Bronchial epithelial cell (primary cell): ENCODE measurements around the gene KRT74. TPM values are rescaled to one million over a fixed set of nuclear protein-coding genes. Genes with fewer than 3 reads are reported as not detected.

Source experiments
- DNase-seq: peaks from one replicate; pipeline ENCODE4 v3.0.0-alpha.2; 2010; ENCODE audit warnings: low read depth
- FAIRE-seq: peaks from 2 replicates; lab custom pipeline; 2011; peaks lifted over from hg19 to GRCh38; lab: Jason Lieb, UNC
- H3K27me3 ChIP-seq: 2 replicates; pipeline ENCODE4 v1.5.1; 2011; ENCODE audit warnings: low read length; ENCODE audit not compliant: control insufficient read depth, insufficient read depth
- H3K36me3 ChIP-seq: 2 replicates; pipeline ENCODE4 v1.5.1; 2011; ENCODE audit warnings: low read length; ENCODE audit not compliant: control insufficient read depth, insufficient read depth
- H3K4me3 ChIP-seq: 2 replicates; pipeline ENCODE4 v1.5.1; 2011; ENCODE audit warnings: mild to moderate bottlenecking, low read depth, low read length, control low read depth
- CTCF ChIP-seq: IDR thresholded peaks from 2 replicates; pipeline ENCODE4 v1.5.1; 2011; ENCODE audit warnings: mild to moderate bottlenecking, moderate library complexity, low read length, control low read depth, inconsistent platforms; ENCODE audit not compliant: insufficient read depth, severe bottlenecking
- total RNA-seq: library from RNA; depleted of rRNA; stranded (reverse); fragments of >200 nt; gene quantifications from 2 replicates; pipeline ENCODE4 v1.2.1, GENCODE V29; 2014

The KRT74 gene
- total RNA-seq, 1 donor from 2014 or later, result not detected

- H3K36me3 ChIP-seq, result peaks cover 10% of the 10 kb centered on the region
- no peak for FAIRE-seq
- no peak for TF ChIP-seq CTCF
- DNase-seq, result peak; percentile 74
- no peak overlapping the region for H3K4me3 ChIP-seq
- no peaks in the 10 kb centered on the region for H3K27me3 ChIP-seq
These were observed 49.8 kb downstream of the KRT74 start for GRCh38 chr12:52523824-52524223.

GRCh38 chr12:52522346-52523011 is 51.2 kb downstream of the KRT74 start:
- Histone ChIP-seq H3K36me3 (peaks cover 18% of the 10 kb centered on the region), H3K4me3 (peak overlapping the region; percentile 11), H3K27me3 (no peaks in the 10 kb centered on the region)
- peak; percentile 96 for DNase-seq
- FAIRE-seq, result peak; percentile 98
- TF ChIP-seq CTCF, result no peak

- no peak for TF ChIP-seq CTCF
- Histone ChIP-seq H3K36me3 (peaks cover 24% of the 10 kb centered on the region), H3K4me3 (peak overlapping the region; percentile 11), H3K27me3 (no peaks in the 10 kb centered on the region)
- FAIRE-seq (no peak), DNase-seq (peak; percentile 93)
These were observed 51.9 kb downstream of the KRT74 start for GRCh38 chr12:52521568-52522266.

GRCh38 chr12:52521175-52521567 is 52.5 kb downstream of the KRT74 start:
- Histone ChIP-seq H3K27me3 (no peaks in the 10 kb centered on the region), H3K4me3 (peak overlapping the region; percentile 56), H3K36me3 (peaks cover 26% of the 10 kb centered on the region)
- FAIRE-seq (peak; percentile 96), DNase-seq (peak; percentile 98)
- TF ChIP-seq CTCF, result no peak

GRCh38 chr12:52519826-52520662 is 53.6 kb downstream of the KRT74 start, which contains the start of gene KRT5:
TSS of gene KRT5 (minus strand) at chr12:52520394. CDS start at chr12:52520296, 98 bp downstream.
- Histone ChIP-seq H3K4me3 (peak within 1 kb of the TSS; percentile 56), H3K36me3 (peaks cover 26% of the 10 kb centered on the region), H3K27me3 (no peaks in the 10 kb centered on the region)
- DNase-seq (peak; percentile 97), FAIRE-seq (peak; percentile 89)
- TF ChIP-seq CTCF, result no peak
